Psoas muscle (tissue), 8 donors: ENCODE measurements around the gene NRBF2. TPM values are rescaled to one million over a fixed set of nuclear protein-coding genes. Genes with fewer than 3 reads are reported as not detected.
A peak's percentile ranks its signal among the peaks of the same experiment; 100 is the strongest.

ENCODE experiments used
- ATAC-seq, 4 donors: fragments of 200-7000 bp; cut with Tn5 transposase; one replicate each; pipeline ENCODE4 v1.9.1; 2020; ENCODE audit warnings: moderate library complexity in 3 of 4, mild to moderate bottlenecking in 2 of 4
- DNase-seq, 2 donors: peaks; one replicate each; pipeline ENCODE4 v3.0.0-alpha.2; 2020
- H3K27ac ChIP-seq: fragments of 200-600 bp; one replicate; pipeline ENCODE4 v1.8.0; 2022
- H3K27me3 ChIP-seq, 3 donors: fragments of 200-600 bp in 1 of 3; one replicate each; pipeline versions ENCODE4 v1.6.1 to v1.8.0; 2013 to 2022; ENCODE audit warnings: low read length in 2 of 3, mild to moderate bottlenecking in 2 of 3, moderate library complexity in 1 of 3; ENCODE audit not compliant: insufficient read depth in 3 of 3
- H3K36me3 ChIP-seq, 2 donors: fragments of 200-600 bp in 1 of 2; one replicate each; pipeline versions ENCODE4 v1.6.1 to v1.8.0; 2013 to 2022; ENCODE audit warnings: low read depth in 1 of 2, mild to moderate bottlenecking in 1 of 2, moderate library complexity in 1 of 2; ENCODE audit not compliant: insufficient read depth in 1 of 2
- H3K4me1 ChIP-seq: fragments of 200-600 bp; one replicate; pipeline ENCODE4 v1.8.0; 2022
- H3K4me3 ChIP-seq: fragments of 200-600 bp; one replicate; pipeline ENCODE4 v1.8.0; 2022; ENCODE audit warnings: mild to moderate bottlenecking
- H3K9me3 ChIP-seq: fragments of 200-600 bp; one replicate; pipeline ENCODE4 v1.8.0; 2022
- CTCF ChIP-seq: fragments of 200-600 bp; IDR thresholded peaks from one replicate; pipeline ENCODE4 v1.8.0; 2022; ENCODE audit warnings: antibody characterized with exemption
- WGBS, 3 donors: extraction: QIAGEN DNeasy Blood & Tissue Kit; methylation state at CpG; one replicate each; pipeline versions ENCODE4 v1.1.6 to v1.1.7; 2013; 5-methylcytosine and 5-hydroxymethylcytosine counted together
- intact Hi-C, 2 donors: fragments of 100-400 bp; cut with DNase I; formaldehyde crosslinking; loops; one replicate each; pipeline versions ENCODE4 v1.11.0 to v1.14.2; 2022
- polyA plus RNA-seq, 3 donors: library from polyadenylated mRNA; stranded (reverse); fragments of 200-250 nt; gene quantifications; one replicate each; pipeline ENCODE4 v1.2.3, GENCODE V29; 2013
- total RNA-seq, 4 donors: library from RNA; stranded (reverse); fragmentation: NEBNext Ultra II Directional in 2 of 4; extraction: Animal tissue kit (Norgen Biotek cat#: 25700) in 2 of 4; gene quantifications; one replicate each; pipeline versions ENCODE4 v1.2.1 to v1.2.4, GENCODE V29; 2021 to 2023
- donor health status: healthy with polysubstance abuse.
- donor health status: DM: no; HTN: no; CAD: no; lungs with moderate emphysema.
- donor health status: Bipolar disorder and iron deficiency.
- donor health status: healthy.
- donor health status: DM: yes; HTN: yes; CAD: no.
- donor health status: DM: no; HTN: no; CAD: no.
- donor health status: DM: no; HTN: no; CAD: no.
- donor health status: DM: yes; HTN: yes; CAD: no.

The NRBF2 gene
- total and polyA plus RNA-seq, 7 donors: 17.3 to 85.3 (median 23.4) TPM

- 44 to 57% (median 47%) methylated on average over 2 of the region's 2 CpGs for WGBS, 3 donors
- H3K9me3 ChIP-seq: no peaks in the 10 kb centered on the region
- H3K36me3 ChIP-seq: peaks cover 3 to 41% of the 10 kb centered on the region in 2 donors
- H3K4me1 ChIP-seq: peaks cover 13% of the 10 kb centered on the region
- TF ChIP-seq CTCF: no peak
- no peak overlapping the region for H3K4me3 ChIP-seq
- intact Hi-C loops: loop anchor here (5.0 kb wide), 4 partner anchors 74 to 719 kb away; no protein-coding TSS in a partner anchor
- DNase-seq (no peak), ATAC-seq (peak in 2 of 4 donors; percentile 21 to 38)
- H3K27ac ChIP-seq: no peak overlapping the region
- no peaks in the 10 kb centered on the region for H3K27me3 ChIP-seq
These were observed 23.1 kb downstream of the NRBF2 start for GRCh38 chr10:63156236-63156635.

- peak; percentile 72 to 87 (median 80) for ATAC-seq
- Histone ChIP-seq H3K36me3 (peaks cover 0 to 24% of the 10 kb centered on the region in 2 donors), H3K4me1 (peaks cover 13% of the 10 kb centered on the region), H3K4me3 (no peak overlapping the region), H3K9me3 (no peaks in the 10 kb centered on the region), H3K27ac (no peak overlapping the region), H3K27me3 (no peaks in the 10 kb centered on the region)
- intact Hi-C loops: loop anchor here (2.0 to 5.0 kb wide), 6 partner anchors 76 to 721 kb away; no protein-coding TSS in a partner anchor
- DNase-seq: no peak
- 56 to 71% (median 56%) methylated on average over 3 of the region's 3 CpGs for WGBS, 3 donors
- peak; percentile 84 for TF ChIP-seq CTCF
These were observed 24.9 kb downstream of the NRBF2 start for GRCh38 chr10:63157845-63158624.

GRCh38 chr10:63161592-63161991, 28.5 kb downstream of the NRBF2 start:
- Histone ChIP-seq H3K9me3 (no peaks in the 10 kb centered on the region), H3K4me3 (no peak overlapping the region), H3K4me1 (peaks cover 7% of the 10 kb centered on the region), H3K27ac (no peak overlapping the region), H3K27me3 (no peaks in the 10 kb centered on the region), H3K36me3 (peaks cover 2 to 28% of the 10 kb centered on the region in 2 donors)
- ATAC-seq (no peak), DNase-seq (no peak)
- intact Hi-C loops: loop anchor here in 1 of 2 donors (10.0 kb wide), 1 partner anchor 653 kb away; no protein-coding TSS in a partner anchor
- TF ChIP-seq CTCF: no peak
- 59 to 68% (median 59%) methylated on average over 2 of the region's 2 CpGs for WGBS, 3 donors

GRCh38 chr10:63164166-63164623, 31.1 kb downstream of the NRBF2 start:
- no peak for TF ChIP-seq CTCF
- Histone ChIP-seq H3K36me3 (peaks cover 7 to 50% of the 10 kb centered on the region in 2 donors), H3K9me3 (no peaks in the 10 kb centered on the region), H3K27me3 (no peaks in the 10 kb centered on the region), H3K4me1 (peaks cover 12% of the 10 kb centered on the region), H3K27ac (no peak overlapping the region), H3K4me3 (no peak overlapping the region)
- ATAC-seq (peak in 2 of 4 donors; percentile 17 to 47), DNase-seq (no peak)
- 58 to 75% (median 61%) methylated on average over 2 of the region's 2 CpGs for WGBS, 3 donors
- intact Hi-C loops: loop anchor here in 1 of 2 donors (10.0 kb wide), 1 partner anchor 651 kb away; no protein-coding TSS in a partner anchor
